Activated CD4-positive, alpha-beta T cell treated with anti-CD3 and anti-CD28 coated beads for 36 hours (primary cell): ENCODE results near the gene OR4D2. TPM values are rescaled to one million over a fixed set of nuclear protein-coding genes. Genes with fewer than 3 reads are reported as not detected.

Source experiments
- ATAC-seq: fragments of 200-7000 bp; cut with Tn5 transposase; one replicate; pipeline ENCODE4 v1.10.0; 2021; ENCODE audit warnings: mild to moderate bottlenecking, moderate library complexity
- CTCF ChIA-PET: fragments of 350-600 bp; sonication (Branson Sonifier 250); formaldehyde crosslinking; loops from one replicate; lab custom pipeline; 2021; ENCODE audit warnings: antibody characterized with exemption; lab: Charles Lee
- POLR2A ChIA-PET: fragments of 350-600 bp; sonication (Branson Sonifier 250); formaldehyde crosslinking; loops from one replicate; lab custom pipeline; 2021; ENCODE audit warnings: antibody characterized with exemption, inconsistent platforms; lab: Charles Lee
- DNase-seq: peaks from one replicate; pipeline ENCODE4 v3.0.0-alpha.2; 2020
- H3K27ac Mint-ChIP-seq: one replicate; pipeline ENCODE4 v1.8.0; 2021; ENCODE audit warnings: mixed read lengths
- H3K27me3 Mint-ChIP-seq: one replicate; pipeline ENCODE4 v1.8.0; 2021; ENCODE audit warnings: mixed read lengths
- H3K36me3 Mint-ChIP-seq: one replicate; pipeline ENCODE4 v1.8.0; 2021; ENCODE audit warnings: low read depth, mixed read lengths
- H3K4me1 Mint-ChIP-seq: one replicate; pipeline ENCODE4 v1.8.0; 2021; ENCODE audit warnings: mixed read lengths
- H3K4me3 Mint-ChIP-seq: one replicate; pipeline ENCODE4 v1.8.0; 2021; ENCODE audit warnings: mild to moderate bottlenecking, moderate library complexity, mixed read lengths
- H3K9me3 Mint-ChIP-seq: one replicate; pipeline ENCODE4 v1.8.0; 2021; ENCODE audit warnings: low read depth, mixed read lengths
- intact Hi-C, 2 experiments: fragments of 100-400 bp; cut with DNase I in 1 of 2; cut with micrococcal nuclease in 1 of 2; formaldehyde crosslinking; loops; one replicate each; pipeline versions ENCODE4 v1.14.2 to v1.15.1; 2022 to 2024; cut with DNase I, micrococcal nuclease
- total RNA-seq, 2 experiments: library from RNA; stranded (reverse); gene quantifications; one replicate each; pipeline ENCODE4 v1.2.3, GENCODE V29; 2021

Gene OR4D2
- total RNA-seq, 2 experiments from 2014 or later = not detected

DNA sequence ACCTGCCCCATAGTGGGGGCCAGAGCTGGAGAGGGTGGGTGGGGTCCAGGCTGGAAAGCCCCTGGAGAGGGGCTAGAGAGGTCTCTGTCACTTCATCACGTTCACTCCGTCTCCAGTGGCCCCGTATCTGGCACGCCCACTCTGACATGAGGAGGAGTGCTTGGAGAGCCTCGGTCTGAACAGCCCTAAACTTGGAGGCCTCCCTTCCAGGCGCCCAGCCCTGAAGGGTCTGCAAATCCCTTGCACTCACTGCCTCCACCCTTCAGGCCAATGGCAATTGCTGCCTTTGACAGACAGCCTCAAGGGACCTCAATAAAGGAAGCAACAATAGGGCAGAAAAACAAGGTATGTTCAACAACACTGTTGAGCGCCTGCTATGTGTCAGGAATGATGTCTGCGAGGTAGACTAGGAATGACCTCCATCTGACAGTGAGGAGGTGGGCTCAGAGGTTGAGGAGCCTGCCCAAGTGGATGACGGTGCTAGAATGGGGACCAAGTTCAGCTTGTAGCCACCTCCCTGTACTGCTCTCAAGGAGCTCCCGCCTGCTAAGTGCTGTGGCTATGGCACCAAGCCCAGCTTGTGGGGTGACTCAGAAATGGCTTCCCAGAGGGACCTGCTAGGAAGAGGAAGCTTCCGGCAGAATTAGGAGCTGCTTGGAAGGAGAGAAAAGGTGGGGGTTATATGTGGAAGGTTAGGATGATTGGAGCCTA is 22.8 kb downstream of the OR4D2 start:
- no peak for ATAC-seq

DNA sequence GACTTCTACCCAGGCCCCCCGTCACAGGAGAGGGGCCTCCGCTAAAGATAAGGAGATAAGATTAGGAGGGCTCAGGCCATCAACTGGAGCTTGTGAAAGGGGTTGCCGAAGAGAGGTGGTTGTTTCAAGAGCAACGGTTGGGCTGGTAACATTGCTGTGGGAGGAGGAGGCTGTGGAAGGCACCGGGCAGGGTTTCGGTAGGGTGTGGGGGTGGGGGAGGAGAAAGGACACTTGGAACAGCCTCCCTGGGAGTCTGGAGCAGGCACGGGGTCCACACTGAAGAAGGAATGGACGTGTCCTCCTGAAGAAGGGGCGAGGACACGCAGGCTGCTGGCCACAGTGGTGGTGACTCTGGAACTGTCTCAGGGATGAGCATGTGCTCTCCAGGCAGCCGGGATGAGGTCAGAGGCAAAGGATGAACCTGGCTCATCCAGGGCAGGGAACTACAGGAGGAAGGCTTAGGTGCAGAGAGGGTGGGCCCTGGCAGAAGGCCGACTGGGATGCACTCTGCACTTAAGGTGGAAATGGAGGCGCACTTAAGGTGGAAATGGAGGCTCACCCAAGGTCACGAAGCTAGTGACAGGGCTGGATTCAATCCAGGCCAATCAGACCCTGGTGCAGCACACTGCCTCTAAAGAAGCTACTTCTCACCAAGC is 24.6 kb downstream of the OR4D2 start:
- CTCF ChIA-PET = interaction anchor here (0.8 kb wide), 1 partner anchor 9 kb away, joined by 3 read pairs; no protein-coding TSS in a partner anchor
- H3K27ac Mint-ChIP-seq = no peak overlapping the region
- intact Hi-C loops = no loop called here
- no peak overlapping the region for H3K4me3 Mint-ChIP-seq
- no peak for ATAC-seq
- H3K36me3 Mint-ChIP-seq = no peaks in the 10 kb centered on the region
- peaks cover 5% of the 10 kb centered on the region for H3K27me3 Mint-ChIP-seq
- H3K4me1 Mint-ChIP-seq = no peaks in the 10 kb centered on the region
- DNase-seq = no peak
- POLR2A ChIA-PET = no interaction called here
- no peaks in the 10 kb centered on the region for H3K9me3 Mint-ChIP-seq

More for the DNA sequence above, 22.8 kb downstream of the OR4D2 start:
- no peak for DNase-seq
- ChIA-PET POLR2A (no interaction called here), CTCF (no interaction called here)
- H3K36me3 Mint-ChIP-seq = no peaks in the 10 kb centered on the region
- no peak overlapping the region for H3K27ac Mint-ChIP-seq
- no peaks in the 10 kb centered on the region for H3K4me1 Mint-ChIP-seq
- intact Hi-C loops = no loop called here
- H3K27me3 Mint-ChIP-seq = peaks cover 4% of the 10 kb centered on the region
- H3K9me3 Mint-ChIP-seq = no peaks in the 10 kb centered on the region
- H3K4me3 Mint-ChIP-seq = no peak overlapping the region

DNA sequence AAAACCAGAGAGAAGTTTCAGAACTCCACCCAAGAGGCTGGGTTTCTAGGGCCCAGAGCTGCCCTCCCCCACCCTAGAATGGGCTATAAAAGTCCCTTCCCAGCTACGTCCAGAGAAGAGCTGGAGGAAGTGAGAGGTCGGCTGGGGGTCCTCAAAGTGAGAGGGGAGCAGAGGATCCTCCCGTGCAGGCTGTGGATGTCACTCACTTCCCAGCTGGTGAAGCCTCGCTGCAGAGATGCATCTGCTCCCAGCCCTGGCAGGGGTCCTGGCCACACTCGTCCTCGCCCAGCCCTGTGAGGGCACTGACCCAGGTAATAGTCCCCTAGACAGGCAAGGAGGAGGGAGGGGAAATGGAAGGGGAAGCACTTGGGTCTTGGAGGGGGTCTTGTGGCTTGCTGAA is 25.8 kb downstream of the OR4D2 start, which contains the start of gene EPX:
TSS of gene EPX (plus strand) at position 115 of the 400 bp plus-strand sequence. CDS start at position 236, 121 bp downstream.
- H3K27me3 Mint-ChIP-seq = peaks cover 5% of the 10 kb centered on the region
- ATAC-seq (no peak), DNase-seq (no peak)
- intact Hi-C loops = no loop called here
- no peak within 1 kb of the TSS for H3K27ac Mint-ChIP-seq
- ChIA-PET CTCF (no interaction called here), POLR2A (no interaction called here)
- H3K36me3 Mint-ChIP-seq = no peaks in the 10 kb centered on the region
- H3K9me3 Mint-ChIP-seq = no peaks in the 10 kb centered on the region
- no peaks in the 10 kb centered on the region for H3K4me1 Mint-ChIP-seq
- no peak within 1 kb of the TSS for H3K4me3 Mint-ChIP-seq

DNA sequence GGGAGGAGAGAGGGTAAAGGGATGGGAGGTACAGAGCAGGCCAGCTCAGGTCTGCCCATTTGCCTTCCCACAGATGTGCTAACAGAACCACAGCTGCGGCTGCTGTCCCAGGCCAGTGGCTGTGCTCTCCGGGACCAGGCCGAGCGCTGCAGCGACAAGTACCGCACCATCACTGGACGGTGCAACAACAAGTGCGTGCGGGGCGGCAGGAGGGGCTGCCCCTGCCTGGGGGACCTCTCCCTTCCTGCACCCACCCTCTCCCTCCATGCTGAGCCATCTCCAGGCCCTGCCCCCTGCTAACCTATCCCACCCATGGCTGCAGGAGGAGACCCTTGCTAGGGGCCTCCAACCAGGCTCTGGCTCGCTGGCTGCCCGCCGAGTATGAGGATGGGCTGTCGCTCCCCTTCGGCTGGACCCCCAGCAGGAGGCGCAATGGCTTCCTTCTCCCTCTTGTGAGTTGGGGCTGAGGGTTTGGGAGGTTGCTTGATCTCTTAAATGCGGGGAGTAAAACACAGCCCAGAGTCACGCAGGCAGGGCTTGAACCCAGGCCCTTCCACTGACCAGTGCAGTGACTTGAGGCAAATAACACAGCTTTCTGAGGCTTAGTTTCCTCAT is 27.0 kb downstream of the OR4D2 start:
- Mint-ChIP-seq H3K36me3 (no peaks in the 10 kb centered on the region), H3K27me3 (peaks cover 3% of the 10 kb centered on the region), H3K4me3 (no peak overlapping the region), H3K9me3 (no peaks in the 10 kb centered on the region), H3K27ac (no peak overlapping the region), H3K4me1 (no peaks in the 10 kb centered on the region)
- ChIA-PET POLR2A (no interaction called here), CTCF (interaction anchor here (1.2 kb wide), 1 partner anchor 25 kb away, joined by 3 read pairs; no protein-coding TSS in a partner anchor)
- ATAC-seq (no peak), DNase-seq (no peak)
- intact Hi-C loops = no loop called here

DNA sequence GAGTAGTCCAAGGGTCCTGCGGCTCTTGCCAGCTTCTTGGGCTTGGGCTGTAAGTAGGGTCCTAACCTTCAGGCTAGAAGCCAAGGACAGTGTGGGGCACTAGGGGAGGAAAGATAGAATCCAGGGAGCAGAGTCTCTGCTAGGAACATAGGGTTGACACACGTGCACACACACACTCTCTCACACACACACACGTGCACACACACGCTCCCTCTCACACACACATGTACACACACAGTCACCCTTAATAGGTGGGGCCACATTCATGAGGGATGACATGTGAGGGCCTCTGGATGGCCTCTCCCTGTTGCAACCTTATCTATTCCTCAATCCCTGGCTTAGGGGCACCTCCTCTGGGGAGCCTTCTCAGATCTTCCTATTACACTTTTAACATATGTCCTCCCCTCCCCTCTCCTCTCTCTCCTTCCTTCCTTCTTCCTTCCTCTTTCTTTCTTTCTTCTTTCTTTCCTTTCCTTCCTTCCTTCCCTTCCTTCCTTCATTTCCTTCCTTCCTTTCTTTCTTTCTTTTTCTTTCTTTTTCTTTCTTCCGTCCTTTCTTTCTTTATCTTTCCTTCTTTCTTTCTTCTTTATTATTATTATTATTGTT is 28.8 kb downstream of the OR4D2 start:
- no peak overlapping the region for H3K27ac Mint-ChIP-seq

DNA sequence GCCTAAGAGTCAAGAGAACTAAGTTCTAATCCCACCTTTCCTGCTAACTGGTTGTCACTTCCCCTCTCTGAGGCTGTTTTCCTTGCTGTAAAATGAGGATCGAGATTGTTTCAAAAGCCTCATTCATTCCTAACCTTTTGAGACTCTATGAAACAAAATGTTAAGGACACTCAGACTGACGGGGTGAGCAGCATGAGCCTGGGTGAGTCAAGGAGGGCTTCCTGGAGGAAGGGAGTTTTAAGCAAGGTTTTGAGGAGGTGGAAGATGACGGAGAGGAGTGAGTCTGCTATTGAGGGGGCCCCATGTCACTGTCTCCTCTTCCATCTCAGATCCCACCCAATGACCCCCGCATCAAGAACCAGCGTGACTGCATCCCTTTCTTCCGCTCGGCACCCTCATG is 29.8 kb downstream of the OR4D2 start:
- intact Hi-C loops = no loop called here
- Mint-ChIP-seq H3K4me3 (no peak overlapping the region), H3K9me3 (no peaks in the 10 kb centered on the region), H3K27ac (no peak overlapping the region), H3K27me3 (peaks cover 3% of the 10 kb centered on the region), H3K36me3 (no peaks in the 10 kb centered on the region), H3K4me1 (no peaks in the 10 kb centered on the region)
- CTCF ChIA-PET = interaction anchor here (1.0 kb wide), 1 partner anchor 18 kb away, joined by 3 read pairs; no protein-coding TSS in a partner anchor
- no peak for DNase-seq
- no peak for ATAC-seq
- POLR2A ChIA-PET = no interaction called here

More for the DNA sequence above, 28.8 kb downstream of the OR4D2 start:
- intact Hi-C loops = no loop called here
- DNase-seq (no peak), ATAC-seq (no peak)
- ChIA-PET CTCF (interaction anchor here (0.5 to 1.0 kb wide), 3 partner anchors 19 to 303 kb away, joined by 3 read pairs; no protein-coding TSS in a partner anchor), POLR2A (no interaction called here)
- Mint-ChIP-seq H3K9me3 (no peaks in the 10 kb centered on the region), H3K4me3 (no peak overlapping the region), H3K4me1 (no peaks in the 10 kb centered on the region), H3K36me3 (no peaks in the 10 kb centered on the region), H3K27me3 (peaks cover 3% of the 10 kb centered on the region)

DNA sequence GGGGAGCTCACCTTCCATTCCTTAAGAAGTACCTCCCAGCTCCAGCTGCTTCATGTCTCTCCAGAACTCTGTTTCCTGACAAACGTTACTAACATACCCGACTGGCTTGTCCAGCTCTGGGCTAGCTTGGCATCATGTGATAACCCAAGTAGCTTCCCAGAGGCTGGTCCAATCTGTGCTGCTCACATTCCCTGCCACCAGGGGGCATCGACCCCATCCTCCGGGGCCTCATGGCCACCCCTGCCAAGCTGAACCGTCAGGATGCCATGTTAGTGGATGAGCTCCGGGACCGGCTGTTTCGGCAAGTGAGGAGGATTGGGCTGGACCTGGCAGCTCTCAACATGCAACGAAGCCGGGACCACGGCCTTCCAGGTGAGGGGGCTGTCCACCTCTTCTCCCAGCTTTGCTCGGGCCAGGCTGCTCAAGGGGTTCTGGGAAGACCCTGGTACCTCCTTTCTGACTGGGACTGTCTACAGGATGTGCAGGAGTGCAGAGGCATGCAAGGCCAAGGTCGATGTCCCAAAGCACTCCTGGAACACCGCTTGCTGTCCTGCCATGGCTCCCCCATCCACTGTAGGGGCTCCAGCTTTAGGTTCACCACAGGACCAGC is 33.3 kb downstream of the OR4D2 start:
- DNase-seq (peak; percentile 79), ATAC-seq (peak; percentile 95)
- H3K9me3 Mint-ChIP-seq = no peaks in the 10 kb centered on the region
- H3K36me3 Mint-ChIP-seq = no peaks in the 10 kb centered on the region
- no peaks in the 10 kb centered on the region for H3K4me1 Mint-ChIP-seq
- CTCF ChIA-PET = interaction anchor here (0.6 to 2.3 kb wide), 47 partner anchors 9 to 929 kb away, joined by 3 to 16 read pairs (median 3); partner anchors contain the start of genes CUEDC1, MKS1, RNF43 and SRSF1
- POLR2A ChIA-PET = interaction anchor here (1.0 kb wide), 1 partner anchor 193 kb away, joined by 3 read pairs; no protein-coding TSS in a partner anchor
- intact Hi-C loops = loop anchor here in 1 of 2 experiments (1.0 kb wide), 1 partner anchor 247 kb away; no protein-coding TSS in a partner anchor
- H3K4me3 Mint-ChIP-seq = no peak overlapping the region
- H3K27ac Mint-ChIP-seq = no peak overlapping the region
- H3K27me3 Mint-ChIP-seq = no peaks in the 10 kb centered on the region

DNA sequence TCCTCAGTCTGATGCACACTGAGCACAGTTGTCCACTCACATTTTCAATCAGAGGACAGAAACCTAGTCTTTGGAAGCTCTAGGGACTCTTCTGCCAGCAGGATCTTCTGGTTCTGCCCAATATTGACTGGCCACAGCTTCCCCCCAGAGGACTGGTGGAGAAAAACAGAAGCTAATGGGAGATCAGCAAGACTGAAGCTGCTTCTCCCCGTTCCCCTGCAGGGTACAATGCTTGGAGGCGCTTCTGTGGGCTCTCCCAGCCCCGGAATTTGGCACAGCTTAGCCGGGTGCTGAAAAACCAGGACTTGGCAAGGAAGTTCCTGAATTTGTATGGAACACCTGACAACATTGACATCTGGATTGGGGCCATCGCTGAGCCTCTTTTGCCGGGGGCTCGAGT is 36.1 kb downstream of the OR4D2 start:
- no peak for DNase-seq

DNA sequence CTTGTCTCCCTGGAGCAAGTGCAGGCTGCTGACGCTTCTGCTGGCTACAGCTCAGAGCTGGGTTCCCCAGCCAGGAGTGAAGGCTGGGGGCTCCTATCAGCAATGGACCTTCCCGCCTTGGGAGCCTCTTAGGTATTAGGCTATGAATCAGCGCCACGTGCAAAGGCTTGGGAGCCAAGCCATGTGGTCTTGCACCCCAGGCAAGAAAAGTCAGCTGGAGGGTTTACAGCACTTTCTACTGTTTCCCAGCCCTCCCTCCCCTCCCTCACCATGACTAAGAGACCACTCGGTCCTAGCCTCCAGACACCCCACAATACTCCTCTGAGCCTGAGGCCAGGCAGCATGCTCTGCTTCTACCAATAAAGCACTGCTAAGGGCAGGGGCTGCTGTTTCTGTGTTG is 38.0 kb downstream of the OR4D2 start:
- no peak for DNase-seq

More for the DNA sequence above, 36.1 kb downstream of the OR4D2 start:
- no peaks in the 10 kb centered on the region for H3K36me3 Mint-ChIP-seq
- ATAC-seq = no peak
- no peaks in the 10 kb centered on the region for H3K4me1 Mint-ChIP-seq
- CTCF ChIA-PET = interaction anchor here (1.3 to 1.5 kb wide), 2 partner anchors 55 to 89 kb away, joined by 3 read pairs; partner anchors contain the start of gene OR4D1
- no peak overlapping the region for H3K27ac Mint-ChIP-seq
- H3K9me3 Mint-ChIP-seq = no peaks in the 10 kb centered on the region
- intact Hi-C loops = no loop called here
- POLR2A ChIA-PET = no interaction called here
- H3K4me3 Mint-ChIP-seq = no peak overlapping the region
- no peaks in the 10 kb centered on the region for H3K27me3 Mint-ChIP-seq

DNA sequence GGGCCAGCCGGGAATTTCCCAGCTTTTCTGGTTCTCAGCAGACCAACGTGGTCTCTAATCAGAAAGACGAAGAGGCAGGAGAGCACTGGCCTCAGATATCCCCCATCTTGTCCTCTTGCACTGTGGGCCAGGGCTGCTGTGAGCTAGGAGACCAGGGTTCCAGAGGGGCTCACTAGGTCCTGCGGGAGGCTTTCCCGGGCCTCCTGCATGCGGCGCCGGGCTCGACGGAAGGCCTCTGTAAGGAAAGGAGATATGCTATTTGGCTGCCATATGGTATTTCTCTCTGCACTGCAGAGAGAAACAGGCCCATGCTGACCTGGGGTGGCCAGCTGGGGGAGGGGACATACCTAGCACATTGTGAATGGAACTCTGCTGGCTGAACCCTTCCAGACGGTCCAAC is 39.2 kb downstream of the OR4D2 start:
- no peak for DNase-seq
- POLR2A ChIA-PET = no interaction called here
- H3K4me3 Mint-ChIP-seq = no peak overlapping the region
- no peak overlapping the region for H3K27ac Mint-ChIP-seq
- no peaks in the 10 kb centered on the region for H3K4me1 Mint-ChIP-seq
- intact Hi-C loops = no loop called here
- H3K27me3 Mint-ChIP-seq = no peaks in the 10 kb centered on the region
- H3K9me3 Mint-ChIP-seq = no peaks in the 10 kb centered on the region
- peaks cover 10% of the 10 kb centered on the region for H3K36me3 Mint-ChIP-seq
- CTCF ChIA-PET = interaction anchor here (0.8 kb wide), 1 partner anchor 10 kb away, joined by 3 read pairs; no protein-coding TSS in a partner anchor
- ATAC-seq = no peak

More for the DNA sequence above, 38.0 kb downstream of the OR4D2 start:
- Mint-ChIP-seq H3K4me1 (no peaks in the 10 kb centered on the region), H3K27me3 (no peaks in the 10 kb centered on the region), H3K27ac (no peak overlapping the region), H3K36me3 (peaks cover 5% of the 10 kb centered on the region), H3K4me3 (no peak overlapping the region), H3K9me3 (no peaks in the 10 kb centered on the region)
- ChIA-PET CTCF (interaction anchor here (0.5 to 0.7 kb wide), 3 partner anchors 14 to 307 kb away, joined by 3 to 4 read pairs (median 3); partner anchors contain the start of genes HSF5 and MKS1), POLR2A (interaction anchor here (0.5 kb wide), 1 partner anchor 392 kb away, joined by 3 read pairs; no protein-coding TSS in a partner anchor)
- no peak for ATAC-seq
- intact Hi-C loops = no loop called here
